PC-9 (cell line): Measurements from ENCODE around the gene CCM2. TPM values are rescaled to one million over a fixed set of nuclear protein-coding genes. Genes with fewer than 3 reads are reported as not detected.
A peak's percentile ranks its signal among the peaks of the same experiment; 100 is the strongest.

ENCODE experiments used
- BruUV-seq: library from RNA; stranded (reverse); fragments of 400-500 nt; replicated peaks from 2 replicates; lab custom pipeline; 2021; lab: Mats Ljungman, UMichigan
- CTCF ChIA-PET: fragments of 300-600 bp; sonication (Branson Sonifier 250); formaldehyde crosslinking; loops from one replicate; lab custom pipeline; 2022; ENCODE audit warnings: antibody characterized with exemption; lab: Charles Lee
- POLR2A ChIA-PET: fragments of 300-600 bp; sonication (Branson Sonifier 250); formaldehyde crosslinking; loops from one replicate; lab custom pipeline; 2022; ENCODE audit warnings: antibody characterized with exemption; ENCODE audit not compliant: unreplicated experiment; lab: Charles Lee
- DNase-seq, 2 experiments: peaks; one replicate each; pipeline versions ENCODE4 v3.0.0 to v3.0.0-alpha.2; 2015 to 2022; ENCODE audit warnings: mixed read lengths in 1 of 2
- H2AFZ ChIP-seq: fragments of 200-600 bp; sonication (generic); 2 replicates; pipeline ENCODE4 v1.8.1; 2017; ENCODE audit warnings: antibody characterized with exemption
- H3F3A ChIP-seq: fragments of 200-600 bp; sonication (generic); 2 replicates; pipeline ENCODE4 v1.8.1; 2017; ENCODE audit warnings: antibody characterized with exemption, mild to moderate bottlenecking, low read depth; ENCODE audit not compliant: insufficient read depth
- H3K27ac ChIP-seq: fragments of 200-600 bp; sonication (generic); 2 replicates; pipeline ENCODE4 v1.6.1; 2016; ENCODE audit warnings: mixed run types
- H3K27me3 ChIP-seq: fragments of 200-600 bp; sonication (generic); 2 replicates; pipeline ENCODE4 v1.6.1; 2016; ENCODE audit warnings: low read depth, mixed run types; ENCODE audit not compliant: insufficient read depth
- H3K36me3 ChIP-seq: fragments of 200-600 bp; sonication (generic); 2 replicates; pipeline ENCODE4 v1.6.1; 2016; ENCODE audit warnings: low read depth, mixed run types
- H3K4me1 ChIP-seq: fragments of 200-600 bp; sonication (generic); replicated peaks from 2 replicates; pipeline ENCODE4 v1.6.1; 2016; ENCODE audit warnings: mixed run types; ENCODE audit not compliant: insufficient read depth
- H3K4me2 ChIP-seq: fragments of 200-600 bp; sonication (generic); 2 replicates; pipeline ENCODE4 v1.6.1; 2017; ENCODE audit warnings: mixed run types
- H3K4me3 ChIP-seq: fragments of 200-600 bp; sonication (generic); 2 replicates; pipeline ENCODE4 v1.6.1; 2016; ENCODE audit warnings: mixed run types
- H3K79me2 ChIP-seq: fragments of 200-600 bp; sonication (generic); 2 replicates; pipeline ENCODE4 v1.6.1; 2017; ENCODE audit warnings: low read depth, mixed run types
- H3K9me2 ChIP-seq: fragments of 200-600 bp; sonication (generic); 2 replicates; pipeline ENCODE4 v1.8.1; 2017; ENCODE audit warnings: mild to moderate bottlenecking; ENCODE audit not compliant: insufficient read depth
- H3K9me3 ChIP-seq: fragments of 200-600 bp; sonication (generic); 2 replicates; pipeline ENCODE4 v1.8.1; 2016; ENCODE audit warnings: low read depth; ENCODE audit not compliant: insufficient read depth
- H4K20me1 ChIP-seq: fragments of 200-600 bp; sonication (generic); 2 replicates; pipeline ENCODE4 v1.8.1; 2017; ENCODE audit not compliant: insufficient read depth
- EZH2 ChIP-seq: fragments of 200-600 bp; sonication (generic); IDR thresholded peaks from 2 replicates; pipeline ENCODE4 v1.8.0; 2017; ENCODE audit warnings: antibody characterized with exemption, low read depth
- intact Hi-C: fragments of 100-400 bp; cut with micrococcal nuclease; formaldehyde crosslinking; loops from one replicate; pipeline ENCODE4 v1.10.0; 2022; ENCODE audit not compliant: unreplicated experiment
- total RNA-seq: library from RNA; stranded (reverse); gene quantifications from 2 replicates; pipeline ENCODE4 v1.2.3, GENCODE V29; 2021
- TF ChIP-seq, protein P1 (sequence below): fragments of 200-600 bp; sonication (generic); conservative IDR thresholded peaks from 2 replicates; pipeline ENCODE4 v1.6.1; 2017; ENCODE audit warnings: mixed run types, antibody characterized with exemption, mild to moderate bottlenecking, moderate library complexity

The CCM2 gene
- total RNA-seq, 1 experiment from 2014 or later = 54.2 TPM

DNA sequence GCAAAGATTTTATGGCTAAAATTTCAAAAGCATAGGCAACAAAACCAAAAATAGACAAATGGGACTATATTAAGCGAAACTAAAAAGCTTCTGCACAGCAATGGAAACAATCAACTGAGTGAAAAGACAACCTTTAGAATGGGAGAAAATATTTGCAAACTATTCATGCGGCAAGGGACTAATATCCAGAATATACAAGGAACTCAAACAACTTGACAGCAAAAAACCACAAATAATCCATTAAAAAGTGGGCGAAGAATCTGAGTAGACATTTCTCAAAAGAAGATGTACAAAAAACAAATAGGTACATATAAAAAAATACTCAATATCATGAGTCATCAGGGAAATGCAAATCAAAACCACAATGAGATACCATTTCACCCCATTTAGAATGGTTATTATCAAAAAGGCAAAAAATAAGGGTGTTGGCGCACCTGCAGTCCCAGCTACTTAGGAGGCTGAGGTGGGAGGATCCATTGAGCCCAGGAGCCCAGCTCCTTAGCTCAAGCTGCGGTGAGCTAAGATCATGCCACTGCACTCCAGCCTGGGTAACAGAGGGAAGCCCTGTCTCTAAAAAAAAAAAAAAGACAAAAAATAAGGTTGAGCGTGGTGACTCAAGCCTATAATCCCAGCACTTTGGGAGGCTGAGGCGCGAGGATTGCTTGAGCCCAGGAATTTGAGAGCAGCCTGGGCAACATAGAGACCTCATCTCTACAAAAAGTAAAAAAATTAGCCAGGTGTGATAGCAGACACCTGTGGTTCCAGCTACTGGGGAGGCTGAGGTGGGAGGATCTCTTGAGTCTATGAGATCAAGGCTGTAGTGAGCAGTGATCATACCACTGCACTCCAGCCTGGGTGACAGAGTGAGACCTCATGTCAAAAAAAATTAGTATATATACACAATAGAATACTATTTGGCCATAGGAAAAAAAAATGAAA lies 4.2 kb upstream of the CCM2 start:
- Histone ChIP-seq H4K20me1 (no peaks in the 10 kb centered on the region), H3K27ac (no peak overlapping the region), H3K4me3 (no peak overlapping the region), H3K27me3 (no peaks in the 10 kb centered on the region), H2AFZ (no peak overlapping the region), H3K4me2 (peak overlapping the region; percentile 0; the same call in 1 of the 2 replicates), H3K4me1 (peaks cover 24% of the 10 kb centered on the region), H3K9me3 (no peaks in the 10 kb centered on the region), H3K79me2 (peaks cover 5% of the 10 kb centered on the region), H3F3A (peaks cover 16% of the 10 kb centered on the region), H3K9me2 (no peaks in the 10 kb centered on the region), H3K36me3 (no peaks in the 10 kb centered on the region)
- DNase-seq = no peak
- no TSS peak for BruUV-seq
- TF ChIP-seq EZH2 = no peak
- TF ChIP-seq, protein P1, sequence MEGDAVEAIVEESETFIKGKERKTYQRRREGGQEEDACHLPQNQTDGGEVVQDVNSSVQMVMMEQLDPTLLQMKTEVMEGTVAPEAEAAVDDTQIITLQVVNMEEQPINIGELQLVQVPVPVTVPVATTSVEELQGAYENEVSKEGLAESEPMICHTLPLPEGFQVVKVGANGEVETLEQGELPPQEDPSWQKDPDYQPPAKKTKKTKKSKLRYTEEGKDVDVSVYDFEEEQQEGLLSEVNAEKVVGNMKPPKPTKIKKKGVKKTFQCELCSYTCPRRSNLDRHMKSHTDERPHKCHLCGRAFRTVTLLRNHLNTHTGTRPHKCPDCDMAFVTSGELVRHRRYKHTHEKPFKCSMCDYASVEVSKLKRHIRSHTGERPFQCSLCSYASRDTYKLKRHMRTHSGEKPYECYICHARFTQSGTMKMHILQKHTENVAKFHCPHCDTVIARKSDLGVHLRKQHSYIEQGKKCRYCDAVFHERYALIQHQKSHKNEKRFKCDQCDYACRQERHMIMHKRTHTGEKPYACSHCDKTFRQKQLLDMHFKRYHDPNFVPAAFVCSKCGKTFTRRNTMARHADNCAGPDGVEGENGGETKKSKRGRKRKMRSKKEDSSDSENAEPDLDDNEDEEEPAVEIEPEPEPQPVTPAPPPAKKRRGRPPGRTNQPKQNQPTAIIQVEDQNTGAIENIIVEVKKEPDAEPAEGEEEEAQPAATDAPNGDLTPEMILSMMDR = no peak
- intact Hi-C loops = no loop called here
- CTCF ChIA-PET = no interaction called here
- POLR2A ChIA-PET = interaction anchor here (0.6 kb wide), 2 partner anchors 135 to 148 kb away, joined by 3 read pairs; partner anchors contain the start of gene H2AZ2

DNA sequence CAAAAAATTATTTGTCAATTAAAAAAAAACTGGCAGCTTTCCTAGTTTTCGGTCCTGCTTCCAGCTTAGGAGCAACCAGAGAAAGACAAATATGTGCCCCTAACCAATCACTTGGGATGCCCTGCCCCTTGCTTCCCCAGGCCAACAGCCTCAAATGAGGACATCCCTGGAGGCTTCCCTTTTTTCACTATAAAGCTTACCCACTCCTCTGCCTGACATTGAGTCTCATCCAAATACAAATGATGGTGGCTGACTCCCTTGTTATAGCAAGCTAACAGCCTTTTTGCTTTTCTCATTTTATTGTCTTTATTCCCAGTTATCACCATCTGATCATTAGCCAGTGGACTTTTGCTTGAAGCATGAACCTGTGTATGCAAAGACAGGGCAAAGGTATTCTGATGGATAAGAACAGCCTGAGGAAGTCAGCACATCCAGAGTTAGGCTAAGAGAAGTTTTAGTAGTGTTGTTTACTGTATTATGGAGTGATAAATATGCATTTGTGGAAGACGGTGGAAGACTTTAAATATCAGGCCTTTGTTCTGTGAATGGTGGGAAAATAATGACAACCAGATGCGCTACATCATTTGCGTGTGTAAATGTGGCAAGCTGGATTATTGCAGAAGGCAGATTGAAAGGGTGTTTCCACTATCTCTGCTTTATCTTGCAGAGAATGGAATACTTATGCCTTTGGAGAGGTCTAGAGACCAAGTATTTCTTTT lies 1.7 kb upstream of the CCM2 start:
- Histone ChIP-seq H3F3A (peaks cover 29% of the 10 kb centered on the region), H3K4me3 (peak overlapping the region; percentile 98), H3K27ac (peak overlapping the region; percentile 66; the same call in 1 of the 2 replicates), H3K4me2 (peak overlapping the region; percentile 85), H2AFZ (peak overlapping the region; percentile 99), H3K79me2 (peaks cover 30% of the 10 kb centered on the region), H3K36me3 (no peaks in the 10 kb centered on the region), H3K9me2 (no peaks in the 10 kb centered on the region), H3K9me3 (no peaks in the 10 kb centered on the region), H3K27me3 (no peaks in the 10 kb centered on the region), H3K4me1 (peaks cover 37% of the 10 kb centered on the region), H4K20me1 (no peaks in the 10 kb centered on the region; the same call in 1 of the 2 replicates)
- intact Hi-C loops = loop anchor here (2.0 kb wide), 1 partner anchor 112 kb away; the partner anchor contains the start of gene TBRG4
- BruUV-seq = no TSS peak
- DNase-seq = peak in 1 of 2 experiments; percentile 31
- CTCF ChIA-PET = interaction anchor here (2.4 kb wide), 1 partner anchor 25 kb away, joined by 13 read pairs; no protein-coding TSS in a partner anchor
- POLR2A ChIA-PET = interaction anchor here (0.5 to 0.6 kb wide), 3 partner anchors 8 to 150 kb away, joined by 3 to 5 read pairs (median 4); partner anchors contain the start of gene H2AZ2
- TF ChIP-seq EZH2 = no peak
- TF ChIP-seq, protein P1 = no peak
